ENCODE results near the gene SLC16A8. TPM values are rescaled to one million over a fixed set of nuclear protein-coding genes. Genes with fewer than 3 reads are reported as not detected.

SLC16A8 gene
- total and polyA plus RNA-seq, 2 experiments from 2014 or later = 0.52 to 0.66 TPM

DNA sequence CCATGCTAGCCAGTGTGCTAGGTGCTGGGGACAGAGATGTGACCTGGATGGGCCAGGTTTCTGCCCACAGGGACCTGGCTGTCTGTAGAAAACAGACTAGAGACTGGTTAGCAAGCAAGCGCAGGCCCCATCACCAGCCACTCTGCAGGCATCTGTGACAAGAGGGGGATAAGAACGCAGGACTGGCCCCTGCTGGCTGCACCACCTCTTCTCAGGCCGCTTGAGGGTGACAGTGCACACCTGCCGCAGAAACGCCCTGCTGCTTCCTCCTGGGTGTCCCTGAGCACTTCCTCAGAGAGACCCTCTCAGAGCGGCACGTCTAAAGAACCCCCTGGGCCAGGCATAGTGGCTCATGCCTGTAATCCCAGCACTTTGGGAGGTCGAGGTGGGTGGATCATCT, 32.7 kb downstream of the SLC16A8 start:
- no peak overlapping the region for H3K4me3 Mint-ChIP-seq
- no peak overlapping the region for H3K27ac Mint-ChIP-seq
- H3F3A ChIP-seq (replicated peaks; ENCODE audit: low read depth) = no peaks in the 10 kb centered on the region; the same call in 1 of the 2 replicates
- no peaks in the 10 kb centered on the region for H3K36me3 Mint-ChIP-seq (ENCODE audit: low read depth)
- H3K9me3 Mint-ChIP-seq = no peaks in the 10 kb centered on the region
- H3K4me1 Mint-ChIP-seq = 0 out of 3 replicates have a peak, but pooled peaks cover 3% of the 10 kb centered on the region
- no peaks in the 10 kb centered on the region for H3K36me3 ChIP-seq (ENCODE audit: insufficient read depth)
- no peaks in the 10 kb centered on the region for H3K27me3 ChIP-seq (ENCODE audit: insufficient read depth)
- peak; percentile 16; the same call in 2 of the 3 replicates for ATAC-seq
- H3K4me2 ChIP-seq = no peak overlapping the region
- no peak overlapping the region for H3K27ac ChIP-seq (ENCODE audit: low read depth)
- H2AFZ ChIP-seq = no peak overlapping the region
- no peaks in the 10 kb centered on the region for H3K79me2 ChIP-seq (replicated peaks; ENCODE audit: insufficient read depth)
- H4K20me1 ChIP-seq (replicated peaks; ENCODE audit: insufficient read depth) = no peaks in the 10 kb centered on the region; the same call in 1 of the 2 replicates
- TF ChIP-seq, protein P1, sequence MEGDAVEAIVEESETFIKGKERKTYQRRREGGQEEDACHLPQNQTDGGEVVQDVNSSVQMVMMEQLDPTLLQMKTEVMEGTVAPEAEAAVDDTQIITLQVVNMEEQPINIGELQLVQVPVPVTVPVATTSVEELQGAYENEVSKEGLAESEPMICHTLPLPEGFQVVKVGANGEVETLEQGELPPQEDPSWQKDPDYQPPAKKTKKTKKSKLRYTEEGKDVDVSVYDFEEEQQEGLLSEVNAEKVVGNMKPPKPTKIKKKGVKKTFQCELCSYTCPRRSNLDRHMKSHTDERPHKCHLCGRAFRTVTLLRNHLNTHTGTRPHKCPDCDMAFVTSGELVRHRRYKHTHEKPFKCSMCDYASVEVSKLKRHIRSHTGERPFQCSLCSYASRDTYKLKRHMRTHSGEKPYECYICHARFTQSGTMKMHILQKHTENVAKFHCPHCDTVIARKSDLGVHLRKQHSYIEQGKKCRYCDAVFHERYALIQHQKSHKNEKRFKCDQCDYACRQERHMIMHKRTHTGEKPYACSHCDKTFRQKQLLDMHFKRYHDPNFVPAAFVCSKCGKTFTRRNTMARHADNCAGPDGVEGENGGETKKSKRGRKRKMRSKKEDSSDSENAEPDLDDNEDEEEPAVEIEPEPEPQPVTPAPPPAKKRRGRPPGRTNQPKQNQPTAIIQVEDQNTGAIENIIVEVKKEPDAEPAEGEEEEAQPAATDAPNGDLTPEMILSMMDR (conservative IDR thresholded peaks at IDR 0.05; ENCODE audit: low read depth in 2 of 2) = peak in 1 of 2 experiments; percentile 50; a peak in 2 of 4 replicates
- TF ChIP-seq EZH2 (IDR thresholded peaks at IDR 0.05; ENCODE audit: low read depth, unreplicated experiment) = no peak
- no peaks in the 10 kb centered on the region for H3K4me1 ChIP-seq (ENCODE audit: insufficient read depth)
- no peak for DNase-seq (ENCODE audit: low spot score)
- peaks cover 16% of the 10 kb centered on the region for H3K27me3 Mint-ChIP-seq (ENCODE audit: insufficient read depth, low read depth, poor library complexity)
- H3K4me3 ChIP-seq = no peak overlapping the region
- no peaks in the 10 kb centered on the region for H3K9me2 ChIP-seq (ENCODE audit: insufficient read depth)

DNA sequence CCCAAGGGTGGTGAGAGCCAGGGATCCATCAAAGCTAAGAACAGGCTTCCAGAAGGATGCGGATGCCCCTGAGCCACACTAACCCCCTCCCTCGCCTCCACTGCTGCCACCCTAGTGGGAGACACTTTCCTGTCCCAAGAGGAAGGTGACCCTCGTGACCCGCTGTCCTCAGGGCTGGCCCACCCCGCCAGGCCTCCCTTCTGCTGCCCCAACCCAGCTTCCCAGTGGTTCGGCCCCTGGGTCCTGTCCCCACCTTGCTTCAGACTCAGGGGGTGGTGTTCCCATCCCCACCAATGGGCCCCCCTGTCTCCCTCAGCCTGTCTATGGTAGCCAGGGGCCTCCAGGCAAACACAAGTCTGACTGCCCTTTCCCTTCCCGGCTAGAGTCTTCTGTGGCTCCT, 33.3 kb downstream of the SLC16A8 start:
- TF ChIP-seq, protein P2, sequence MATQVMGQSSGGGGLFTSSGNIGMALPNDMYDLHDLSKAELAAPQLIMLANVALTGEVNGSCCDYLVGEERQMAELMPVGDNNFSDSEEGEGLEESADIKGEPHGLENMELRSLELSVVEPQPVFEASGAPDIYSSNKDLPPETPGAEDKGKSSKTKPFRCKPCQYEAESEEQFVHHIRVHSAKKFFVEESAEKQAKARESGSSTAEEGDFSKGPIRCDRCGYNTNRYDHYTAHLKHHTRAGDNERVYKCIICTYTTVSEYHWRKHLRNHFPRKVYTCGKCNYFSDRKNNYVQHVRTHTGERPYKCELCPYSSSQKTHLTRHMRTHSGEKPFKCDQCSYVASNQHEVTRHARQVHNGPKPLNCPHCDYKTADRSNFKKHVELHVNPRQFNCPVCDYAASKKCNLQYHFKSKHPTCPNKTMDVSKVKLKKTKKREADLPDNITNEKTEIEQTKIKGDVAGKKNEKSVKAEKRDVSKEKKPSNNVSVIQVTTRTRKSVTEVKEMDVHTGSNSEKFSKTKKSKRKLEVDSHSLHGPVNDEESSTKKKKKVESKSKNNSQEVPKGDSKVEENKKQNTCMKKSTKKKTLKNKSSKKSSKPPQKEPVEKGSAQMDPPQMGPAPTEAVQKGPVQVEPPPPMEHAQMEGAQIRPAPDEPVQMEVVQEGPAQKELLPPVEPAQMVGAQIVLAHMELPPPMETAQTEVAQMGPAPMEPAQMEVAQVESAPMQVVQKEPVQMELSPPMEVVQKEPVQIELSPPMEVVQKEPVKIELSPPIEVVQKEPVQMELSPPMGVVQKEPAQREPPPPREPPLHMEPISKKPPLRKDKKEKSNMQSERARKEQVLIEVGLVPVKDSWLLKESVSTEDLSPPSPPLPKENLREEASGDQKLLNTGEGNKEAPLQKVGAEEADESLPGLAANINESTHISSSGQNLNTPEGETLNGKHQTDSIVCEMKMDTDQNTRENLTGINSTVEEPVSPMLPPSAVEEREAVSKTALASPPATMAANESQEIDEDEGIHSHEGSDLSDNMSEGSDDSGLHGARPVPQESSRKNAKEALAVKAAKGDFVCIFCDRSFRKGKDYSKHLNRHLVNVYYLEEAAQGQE (IDR thresholded peaks at IDR 0.05; ENCODE audit: unreplicated experiment) = no peak
- TF ChIP-seq, protein P1 (conservative IDR thresholded peaks at IDR 0.05; ENCODE audit: low read depth in 2 of 2) = no peak
- no peaks in the 10 kb centered on the region for H3K9me3 Mint-ChIP-seq
- H3K4me1 ChIP-seq (ENCODE audit: insufficient read depth) = no peaks in the 10 kb centered on the region
- H2AFZ ChIP-seq = no peak overlapping the region
- H3F3A ChIP-seq (replicated peaks; ENCODE audit: low read depth) = no peaks in the 10 kb centered on the region
- ATAC-seq (no peak), DNase-seq (ENCODE audit: low spot score) (no peak)
- no peak overlapping the region for H3K4me3 Mint-ChIP-seq
- H3K4me1 Mint-ChIP-seq = 0 out of 3 replicates have a peak, but pooled peaks cover 3% of the 10 kb centered on the region
- H3K4me3 ChIP-seq = no peak overlapping the region
- no peaks in the 10 kb centered on the region for H3K79me2 ChIP-seq (replicated peaks; ENCODE audit: insufficient read depth)
- no peak overlapping the region for H3K4me2 ChIP-seq
- no peaks in the 10 kb centered on the region for H3K27me3 ChIP-seq (ENCODE audit: insufficient read depth)
- no peaks in the 10 kb centered on the region for H3K36me3 ChIP-seq (ENCODE audit: insufficient read depth)
- no peaks in the 10 kb centered on the region for H3K9me2 ChIP-seq (ENCODE audit: insufficient read depth)
- no peak overlapping the region for H3K27ac ChIP-seq (ENCODE audit: low read depth)
- H3K36me3 Mint-ChIP-seq (ENCODE audit: low read depth) = no peaks in the 10 kb centered on the region
- H4K20me1 ChIP-seq (replicated peaks; ENCODE audit: insufficient read depth) = no peaks in the 10 kb centered on the region; the same call in 1 of the 2 replicates
- peaks cover 16% of the 10 kb centered on the region for H3K27me3 Mint-ChIP-seq (ENCODE audit: insufficient read depth, low read depth, poor library complexity)
- H3K27ac Mint-ChIP-seq = no peak overlapping the region
